Ascending aorta (tissue), 2 donors: ENCODE measurements around the gene LRCH1. TPM values are rescaled to one million over a fixed set of nuclear protein-coding genes. Genes with fewer than 3 reads are reported as not detected.

Source experiments
- DNase-seq, 2 donors: peaks; one replicate each; pipeline ENCODE4 v3.0.0-alpha.2; 2019; ENCODE audit warnings: low spot score in 2 of 2
- H3K27ac ChIP-seq, 2 donors: fragments of 200-600 bp; sonication (generic); one replicate each; pipeline ENCODE4 v1.5.1; 2016 to 2017; ENCODE audit warnings: mild to moderate bottlenecking in 1 of 2
- H3K27me3 ChIP-seq: fragments of 200-600 bp; sonication (generic); one replicate; pipeline ENCODE4 v1.5.1; 2017
- H3K36me3 ChIP-seq, 2 donors: fragments of 200-600 bp; sonication (generic); one replicate each; pipeline ENCODE4 v1.5.1; 2016
- H3K4me1 ChIP-seq, 2 donors: fragments of 200-600 bp; sonication (generic); one replicate each; pipeline ENCODE4 v1.5.1; 2016 to 2017; ENCODE audit warnings: mild to moderate bottlenecking in 1 of 2
- H3K4me3 ChIP-seq, 2 donors: fragments of 200-600 bp; sonication (generic); one replicate each; pipeline ENCODE4 v1.5.1; 2016 to 2017; ENCODE audit warnings: mild to moderate bottlenecking in 1 of 2
- H3K9me3 ChIP-seq, 2 donors: fragments of 200-600 bp; sonication (generic); one replicate each; pipeline ENCODE4 v1.5.1; 2016
- CTCF ChIP-seq, 3 experiments: fragments of 200-600 bp in 2 of 3; fragments of 450-650 bp in 1 of 3; sonication (generic) in 2 of 3; IDR thresholded peaks; one replicate each; pipeline ENCODE4 v1.5.1; 2016 to 2019; ENCODE audit warnings: antibody characterized with exemption in 3 of 3, mild to moderate bottlenecking in 1 of 3, moderate library complexity in 1 of 3
- intact Hi-C: fragments of 100-400 bp; cut with DNase I; formaldehyde crosslinking; loops from one replicate; pipeline ENCODE4 v1.15.1; 2023
- total RNA-seq: library from RNA; depleted of rRNA; stranded (reverse); fragments of >200 nt; gene quantifications from one replicate; pipeline ENCODE4 v1.1.0, GENCODE V29; 2016

Gene LRCH1
- total RNA-seq, 1 donor from 2014 or later, result 45.4 TPM

DNA sequence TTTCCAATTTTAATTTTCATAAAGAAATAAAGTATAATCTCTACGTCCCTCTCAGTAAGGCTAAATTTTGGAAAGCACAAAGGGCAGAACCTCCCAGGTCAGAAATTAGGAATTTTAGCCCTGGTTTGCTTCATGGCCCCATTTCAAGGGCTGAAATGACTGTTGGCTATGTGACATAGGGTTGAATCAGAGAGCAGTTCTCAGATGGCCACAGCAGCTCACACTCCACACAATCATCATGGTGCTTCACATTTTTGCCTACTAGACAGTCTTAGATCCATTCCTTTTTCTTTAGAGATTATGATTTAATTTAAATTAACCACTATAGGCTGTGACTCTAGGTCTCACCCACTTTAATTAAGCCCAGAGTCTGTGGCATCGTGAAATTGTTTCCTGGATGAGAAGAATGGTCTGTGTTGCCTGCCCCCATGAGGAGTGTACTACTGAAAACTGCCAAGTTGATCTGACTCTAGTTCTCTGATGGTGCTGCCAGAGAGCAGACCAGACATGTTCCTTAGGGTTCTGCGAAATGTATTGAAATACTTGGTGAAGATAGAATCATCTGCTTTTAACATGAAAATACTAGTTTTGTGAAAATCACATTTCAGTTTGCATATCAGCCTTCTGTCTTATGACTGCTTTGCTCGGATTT, 186.6 kb downstream of the LRCH1 start:
- DNase-seq, result no peak
- peaks cover 8 to 35% of the 10 kb centered on the region in 2 donors for H3K36me3 ChIP-seq
- no peaks in the 10 kb centered on the region for H3K27me3 ChIP-seq
- no peaks in the 10 kb centered on the region for H3K4me1 ChIP-seq
- no peak overlapping the region for H3K27ac ChIP-seq
- intact Hi-C loops, result no loop called here
- no peaks in the 10 kb centered on the region for H3K9me3 ChIP-seq
- TF ChIP-seq CTCF (IDR thresholded peaks at IDR 0.05), result no peak
- no peak overlapping the region for H3K4me3 ChIP-seq

GRCh38 chr13:46743191-46743590, 190.2 kb downstream of the LRCH1 start:
- Histone ChIP-seq H3K36me3 (peaks cover 15 to 44% of the 10 kb centered on the region in 2 donors), H3K27me3 (no peaks in the 10 kb centered on the region), H3K4me1 (no peaks in the 10 kb centered on the region), H3K4me3 (no peak overlapping the region), H3K9me3 (no peaks in the 10 kb centered on the region), H3K27ac (no peak overlapping the region)
- intact Hi-C loops, result no loop called here
- no peak for TF ChIP-seq CTCF (IDR thresholded peaks at IDR 0.05)
- DNase-seq, result no peak

DNA sequence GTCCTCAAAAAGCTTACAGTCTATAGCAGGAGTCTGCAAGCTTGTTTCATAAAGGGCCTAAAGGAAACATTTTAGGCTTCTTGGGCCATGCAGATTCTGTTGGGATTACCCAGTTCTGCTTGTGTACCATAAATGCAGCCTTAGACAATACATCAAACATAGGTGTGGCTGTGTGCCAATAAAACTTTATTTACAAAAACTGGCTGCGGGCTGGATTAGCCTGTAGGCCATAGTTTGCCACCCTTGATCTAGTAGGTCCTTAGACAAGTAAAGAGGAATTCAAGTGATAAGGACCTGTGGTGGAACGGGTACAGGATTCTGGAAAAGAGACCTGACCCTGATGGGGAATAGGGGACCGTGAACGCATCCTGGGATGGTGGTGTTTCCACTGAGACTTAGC, 192.1 kb downstream of the LRCH1 start:
- Histone ChIP-seq H3K9me3 (no peaks in the 10 kb centered on the region), H3K4me3 (no peak overlapping the region), H3K27me3 (no peaks in the 10 kb centered on the region), H3K27ac (no peak overlapping the region), H3K4me1 (no peaks in the 10 kb centered on the region), H3K36me3 (peaks cover 19 to 54% of the 10 kb centered on the region in 2 donors)
- intact Hi-C loops, result no loop called here
- TF ChIP-seq CTCF (IDR thresholded peaks at IDR 0.05), result no peak
- DNase-seq, result no peak

DNA sequence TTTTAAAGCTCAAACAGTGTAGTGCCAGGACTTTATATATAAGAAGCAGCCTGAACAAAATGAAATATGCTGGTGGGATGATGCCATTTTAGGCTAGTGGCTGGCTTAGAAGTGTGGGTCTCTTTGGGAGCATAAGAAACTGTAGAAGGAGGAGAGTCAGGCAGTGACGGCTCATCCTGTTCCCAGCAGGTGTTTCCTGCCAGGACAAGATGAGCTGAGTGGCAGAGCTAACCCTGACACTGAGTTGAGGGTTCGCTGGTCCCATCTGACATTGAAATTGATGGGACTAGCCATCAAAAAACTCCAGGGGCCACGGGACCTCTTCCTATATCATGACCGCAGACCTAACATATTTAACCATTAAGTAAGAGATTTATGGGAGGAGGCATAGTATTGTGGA, 192.7 kb downstream of the LRCH1 start:
- H3K4me3 ChIP-seq, result no peak overlapping the region
- no peaks in the 10 kb centered on the region for H3K9me3 ChIP-seq
- no peak for DNase-seq
- H3K27ac ChIP-seq, result no peak overlapping the region
- intact Hi-C loops, result no loop called here
- H3K27me3 ChIP-seq, result no peaks in the 10 kb centered on the region
- no peaks in the 10 kb centered on the region for H3K4me1 ChIP-seq
- no peak for TF ChIP-seq CTCF (IDR thresholded peaks at IDR 0.05)
- H3K36me3 ChIP-seq, result peaks cover 19 to 58% of the 10 kb centered on the region in 2 donors

DNA sequence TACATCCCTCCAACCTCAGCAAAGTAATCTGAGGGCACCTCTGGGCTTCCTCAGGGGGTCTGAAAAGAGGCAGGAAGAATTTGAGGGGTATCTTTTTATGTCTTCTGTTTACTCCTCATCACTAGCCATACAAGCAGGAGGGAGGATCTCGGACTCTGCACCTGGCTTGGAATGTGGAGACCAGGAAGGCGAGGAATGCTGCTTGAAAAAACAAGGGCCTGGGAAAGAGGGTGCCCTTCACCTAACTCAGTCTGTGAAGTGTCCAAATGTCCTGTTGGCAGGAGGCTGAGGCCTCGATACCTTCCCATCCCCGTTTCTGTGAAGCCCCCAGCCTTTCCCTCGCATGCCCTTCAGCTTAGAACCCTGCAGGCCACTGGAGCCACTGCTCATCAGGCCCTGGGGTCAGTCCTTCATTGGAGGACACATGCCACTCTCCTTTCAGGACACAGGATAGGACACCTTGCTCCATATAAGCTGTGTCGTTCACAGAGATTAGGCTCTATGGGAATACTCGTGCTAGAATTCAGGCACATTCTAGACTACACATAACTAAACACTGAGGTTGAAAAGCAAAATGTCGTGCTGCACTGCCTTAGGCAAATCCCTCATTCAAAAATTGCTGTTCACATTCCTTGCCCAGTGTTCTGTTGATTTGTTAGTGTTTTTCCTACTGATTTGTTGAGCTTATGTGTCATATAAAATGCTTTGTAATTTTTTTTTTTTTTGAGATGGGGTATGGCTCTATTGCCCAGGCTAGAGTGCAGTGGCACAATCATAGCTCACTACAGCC, 194.3 kb downstream of the LRCH1 start:
- Histone ChIP-seq H3K4me3 (no peak overlapping the region), H3K9me3 (no peaks in the 10 kb centered on the region), H3K36me3 (peaks cover 11 to 47% of the 10 kb centered on the region in 2 donors), H3K27ac (no peak overlapping the region), H3K27me3 (no peaks in the 10 kb centered on the region), H3K4me1 (no peaks in the 10 kb centered on the region)
- intact Hi-C loops, result no loop called here
- DNase-seq, result no peak
- no peak for TF ChIP-seq CTCF (IDR thresholded peaks at IDR 0.05)
